HepG2 (cell line): Measurements from ENCODE around the gene ZFP36. TPM values are rescaled to one million over a fixed set of nuclear protein-coding genes. Genes with fewer than 3 reads are reported as not detected.

Source experiments
- CCDC6 ChIP-seq: sonication (generic); formaldehyde crosslinking; IDR thresholded peaks from 2 replicates; pipeline ENCODE4 v1.8.1; 2022; ENCODE audit warnings: mild to moderate bottlenecking, missing genetic modification reagents, moderate library complexity
- CEBPB ChIP-seq: IDR thresholded peaks from 2 replicates; pipeline ENCODE4 v1.6.1; 2011; ENCODE audit warnings: low read depth, low read length, improper control_type of control experiment, borderline replicate concordance
- CENPBD1 ChIP-seq: sonication (generic); formaldehyde crosslinking; IDR thresholded peaks from 2 replicates; pipeline ENCODE4 v1.8.0; 2022; ENCODE audit warnings: missing genetic modification reagents, low read depth, mild to moderate bottlenecking, borderline replicate concordance
- CHCHD3 ChIP-seq: sonication (generic); formaldehyde crosslinking; IDR thresholded peaks from 2 replicates; pipeline ENCODE4 v1.8.0; 2022; ENCODE audit warnings: mild to moderate bottlenecking, missing genetic modification reagents, moderate library complexity
- CTCF ChIP-seq: sonication (generic); formaldehyde crosslinking; IDR thresholded peaks from 2 replicates; pipeline ENCODE4 v1.5.0; 2020; ENCODE audit warnings: mild to moderate bottlenecking, missing genetic modification reagents, moderate library complexity
- EP300 ChIP-seq, 3 experiments: sonication (generic) in 1 of 3; formaldehyde crosslinking in 1 of 3; IDR thresholded peaks; 2 replicates each; pipeline versions ENCODE4 v1.5.1 to v1.6.1; 2011 to 2020; ENCODE audit warnings: low read depth in 2 of 3, low read length in 2 of 3, borderline replicate concordance in 1 of 3, improper control_type of control experiment in 1 of 3, mild to moderate bottlenecking in 1 of 3, missing genetic modification reagents in 1 of 3, moderate library complexity in 1 of 3
- FOSL2 ChIP-seq: sonication (generic); formaldehyde crosslinking; IDR thresholded peaks from 2 replicates; pipeline ENCODE4 v1.4.0; 2020; ENCODE audit warnings: missing genetic modification reagents
- GATAD1 ChIP-seq: IDR thresholded peaks from 2 replicates; pipeline ENCODE4 v1.6.1; 2016; ENCODE audit warnings: missing genetic modification reagents, missing compliant biosample characterization
- IKZF5 ChIP-seq: IDR thresholded peaks from 2 replicates; pipeline ENCODE4 v1.6.1; 2018; ENCODE audit warnings: missing genetic modification reagents, mild to moderate bottlenecking, missing compliant biosample characterization
- MEIS1 ChIP-seq: sonication (generic); formaldehyde crosslinking; IDR thresholded peaks from 2 replicates; pipeline ENCODE4 v1.9.0; 2021; ENCODE audit warnings: mild to moderate bottlenecking, missing genetic modification reagents, moderate library complexity, borderline replicate concordance
- MTA1 ChIP-seq: sonication (generic); formaldehyde crosslinking; IDR thresholded peaks from 2 replicates; pipeline ENCODE4 v1.4.0; 2020; ENCODE audit warnings: missing genetic modification reagents, mild to moderate bottlenecking, borderline replicate concordance
- NCOR1 ChIP-seq: fragments of 200-600 bp; sonication (generic); IDR thresholded peaks from 2 replicates; pipeline ENCODE4 v1.7.0; 2017; ENCODE audit warnings: antibody characterized with exemption, low read length, borderline replicate concordance
- POGZ ChIP-seq: sonication (generic); formaldehyde crosslinking; IDR thresholded peaks from 2 replicates; pipeline ENCODE4 v1.4.0; 2020; ENCODE audit warnings: mild to moderate bottlenecking, missing genetic modification reagents
- POLR2G ChIP-seq: fragments of 200-400 bp; formaldehyde crosslinking; IDR thresholded peaks from 2 replicates; pipeline ENCODE4 v1.6.1; 2018; ENCODE audit warnings: mild to moderate bottlenecking, low read depth, low read length, moderate library complexity
- TBX3 ChIP-seq: fragments of 450-650 bp; IDR thresholded peaks from 2 replicates; pipeline ENCODE4 v1.6.1; 2017; ENCODE audit warnings: antibody characterized with exemption, mild to moderate bottlenecking, inconsistent platforms, borderline replicate concordance
- TCF12 ChIP-seq, 2 experiments: fragments of 450-650 bp in 1 of 2; sonication (generic) in 1 of 2; formaldehyde crosslinking in 1 of 2; IDR thresholded peaks; 2 replicates each; pipeline versions ENCODE4 v1.6.1 to v1.8.0; 2017 to 2022; ENCODE audit warnings: antibody characterized with exemption in 1 of 2, mild to moderate bottlenecking in 1 of 2, missing genetic modification reagents in 1 of 2, moderate library complexity in 1 of 2
- TCF7L2 ChIP-seq: IDR thresholded peaks from 2 replicates; pipeline ENCODE4 v1.6.1; 2011; ENCODE audit warnings: mild to moderate bottlenecking, low read depth, low read length, moderate library complexity
- ZFP36L2 ChIP-seq: sonication (generic); formaldehyde crosslinking; IDR thresholded peaks from 2 replicates; pipeline ENCODE4 v1.4.0; 2020; ENCODE audit warnings: missing genetic modification reagents
- ZMAT3 ChIP-seq: sonication (generic); formaldehyde crosslinking; conservative IDR thresholded peaks from 2 replicates; pipeline ENCODE4 v1.7.0; 2021; ENCODE audit warnings: missing genetic modification reagents
- ZNF574 ChIP-seq: sonication (generic); formaldehyde crosslinking; IDR thresholded peaks from 2 replicates; pipeline ENCODE4 v1.4.0; 2020; ENCODE audit warnings: missing genetic modification reagents
- ZNF782 ChIP-seq: sonication (generic); formaldehyde crosslinking; IDR thresholded peaks from 2 replicates; pipeline ENCODE4 v1.4.0; 2020; ENCODE audit warnings: missing genetic modification reagents, mild to moderate bottlenecking, borderline replicate concordance
- ZNF788 ChIP-seq: sonication (generic); formaldehyde crosslinking; IDR thresholded peaks from 2 replicates; pipeline ENCODE4 v1.5.0; 2020; ENCODE audit warnings: mild to moderate bottlenecking, missing genetic modification reagents, borderline replicate concordance
- polyA plus RNA-seq, 8 experiments: library from polyadenylated mRNA; depleted of rRNA in 3 of 8; stranded (reverse) in 7 of 8; unstranded in 1 of 8; fragments of >200 nt; fragmentation: Illumina TruSeq in 4 of 8; extraction: Trizol in 4 of 8; gene quantifications; 2 replicates each; pipeline versions ENCODE4 v1.2.1 to v1.2.3, GENCODE V29; 2011 to 2016; ENCODE audit warnings: low read depth in 4 of 8, missing spikeins in 1 of 8, mixed read lengths in 1 of 8; ENCODE audit not compliant: insufficient read depth in 1 of 8
- total RNA-seq, 5 experiments: library from RNA; depleted of rRNA; stranded (reverse); fragments of >200 nt; fragmentation: Illumina TruSeq; extraction: Trizol; gene quantifications; 2 replicates each; pipeline ENCODE4 v1.2.3, GENCODE V29; 2016; ENCODE audit warnings: low read depth in 1 of 5

ZFP36 gene
- total and polyA plus RNA-seq, 2 of the 13 experiments (the other 11 are each of a cell fraction or from before 2014, with no cell fraction given) = 1.4 to 1.7 TPM

- TF ChIP-seq MTA1 (peak; percentile 64; the same call in 1 of the 2 replicates), ZNF788 (no peak; the same call in 1 of the 2 replicates), ZFP36L2 (no peak), ZMAT3 (CRISPR knock-in tag) (0 out of 2 replicates have a peak, but pooled peaks have one; percentile 20), EP300 (IDR thresholded peaks at IDR 0.05; ENCODE audit: low read depth in 2 of 2, low read length in 2 of 2) (peak in 1 of 2 experiments; percentile 71; a peak in 1 of 4 replicates), EP300 (CRISPR knock-in tag; IDR thresholded peaks at IDR 0.05; ENCODE audit: borderline replicate concordance) (no peak; the same call in 1 of the 2 replicates), IKZF5 (CRISPR knock-in tag) (peak; percentile 64; the same call in 1 of the 2 replicates), POLR2G (peak; percentile 74), CTCF (peak; percentile 6; the same call in 1 of the 2 replicates), FOSL2 (CRISPR knock-in tag) (peak; percentile 62), GATAD1 (CRISPR knock-in tag) (peak; percentile 38; the same call in 1 of the 2 replicates), NCOR1 (peak; percentile 80), POGZ (CRISPR knock-in tag) (no peak), CHCHD3 (CRISPR knock-in tag) (no peak), CCDC6 (CRISPR knock-in tag) (peak; percentile 46; the same call in 1 of the 2 replicates), MEIS1 (CRISPR knock-in tag) (no peak), ZNF574 (CRISPR knock-in tag) (peak; percentile 66), TCF7L2 (no peak), ZNF782 (CRISPR knock-in tag) (peak; percentile 71; the same call in 1 of the 2 replicates), TCF12 (IDR thresholded peaks at IDR 0.05) (no peak), TCF12 (CRISPR knock-in tag; IDR thresholded peaks at IDR 0.05) (no peak), CEBPB (peak; percentile 15; the same call in 1 of the 2 replicates), CENPBD1 (CRISPR knock-in tag) (no peak), TBX3 (peak; percentile 59; the same call in 1 of the 2 replicates)
These were observed 4.6 kb downstream of the ZFP36 start (continued) for GRCh38 chr19:39411081-39411831.
